ENCODE results near the gene TRAF2.

DNA sequence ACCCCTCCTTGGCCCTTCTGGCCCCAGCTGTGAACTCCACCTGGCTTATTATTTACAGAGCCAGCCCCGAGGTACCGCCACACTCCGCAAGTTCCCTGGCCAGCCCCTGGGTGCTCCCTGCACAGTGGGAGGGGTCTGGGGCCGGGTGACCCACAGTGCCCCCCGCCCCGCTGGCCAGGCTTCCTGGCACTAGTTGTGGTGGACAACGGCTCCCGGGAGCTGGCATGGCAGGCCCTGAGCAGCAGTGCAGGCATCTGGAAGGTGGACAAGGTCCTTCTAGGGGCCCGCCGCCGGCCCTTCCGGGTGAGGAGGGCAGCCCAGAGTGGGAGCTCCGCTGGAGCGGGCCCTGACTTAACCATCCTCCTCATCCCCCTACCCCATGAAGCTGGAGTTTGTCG lies 30.2 kb upstream of the TRAF2 start:
- TF ChIP-seq CREB1 (IDR thresholded peaks at IDR 0.05; ENCODE audit: low read depth) = no peak
- TF ChIP-seq ZBTB7A (IDR thresholded peaks at IDR 0.05; ENCODE audit: low read depth) = no peak
- no peak for TF ChIP-seq MAX (IDR thresholded peaks at IDR 0.05)
- no peak for TF ChIP-seq NFIC (IDR thresholded peaks at IDR 0.05)
- TF ChIP-seq EP300 (IDR thresholded peaks at IDR 0.05; ENCODE audit: borderline replicate concordance) = no peak
- no peak for TF ChIP-seq RAD21 (IDR thresholded peaks at IDR 0.05; ENCODE audit: low read depth)
- TF ChIP-seq YY1 (IDR thresholded peaks at IDR 0.05; ENCODE audit: low read depth) = no peak
- no peak for TF ChIP-seq TAF1 (IDR thresholded peaks at IDR 0.05; ENCODE audit: low read depth)
- TF ChIP-seq TCF12 (IDR thresholded peaks at IDR 0.05; ENCODE audit: low read depth) = no peak
- TF ChIP-seq, protein P1, sequence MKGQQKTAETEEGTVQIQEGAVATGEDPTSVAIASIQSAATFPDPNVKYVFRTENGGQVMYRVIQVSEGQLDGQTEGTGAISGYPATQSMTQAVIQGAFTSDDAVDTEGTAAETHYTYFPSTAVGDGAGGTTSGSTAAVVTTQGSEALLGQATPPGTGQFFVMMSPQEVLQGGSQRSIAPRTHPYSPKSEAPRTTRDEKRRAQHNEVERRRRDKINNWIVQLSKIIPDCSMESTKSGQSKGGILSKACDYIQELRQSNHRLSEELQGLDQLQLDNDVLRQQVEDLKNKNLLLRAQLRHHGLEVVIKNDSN (IDR thresholded peaks at IDR 0.05) = no peak
- TF ChIP-seq FOXM1 (IDR thresholded peaks at IDR 0.05; ENCODE audit: borderline replicate concordance, low read depth) = no peak
- TF ChIP-seq REST (IDR thresholded peaks at IDR 0.05; ENCODE audit: low read depth) = no peak

Data from Ishikawa (cell line).